BLaER1 (cell line): Measurements from ENCODE around the gene NFIC.

Experiments
- H3K27ac ChIP-seq: shearing (Covaris generic); formaldehyde crosslinking; 2 replicates; pipeline ENCODE4 v1.8.1; 2022
- H3K27me3 ChIP-seq: shearing (Covaris generic); formaldehyde crosslinking; 2 replicates; pipeline ENCODE4 v1.8.1; 2022
- H3K36me3 ChIP-seq: shearing (Covaris generic); formaldehyde crosslinking; 2 replicates; pipeline ENCODE4 v1.8.1; 2022
- H3K4me1 ChIP-seq: shearing (Covaris generic); formaldehyde crosslinking; 2 replicates; pipeline ENCODE4 v1.8.1; 2022
- H3K4me2 ChIP-seq: shearing (Covaris generic); formaldehyde crosslinking; 2 replicates; pipeline ENCODE4 v1.8.1; 2022
- H3K4me3 ChIP-seq: shearing (Covaris generic); formaldehyde crosslinking; 2 replicates; pipeline ENCODE4 v1.8.1; 2022
- H3K9ac ChIP-seq: shearing (Covaris generic); formaldehyde crosslinking; 2 replicates; pipeline ENCODE4 v1.8.1; 2022
- H3K9me3 ChIP-seq: shearing (Covaris generic); formaldehyde crosslinking; 2 replicates; pipeline ENCODE4 v1.8.1; 2022
- H4K20me1 ChIP-seq: shearing (Covaris generic); formaldehyde crosslinking; 2 replicates; pipeline ENCODE4 v1.8.1; 2022
- Cebpa-rat ChIP-seq: shearing (Covaris generic); IDR thresholded peaks from 2 replicates; pipeline ENCODE4 v1.8.1; 2022

NFIC gene

GRCh38 chr19:3365836-3366752, at the start of gene NFIC:
Gene NFIC (plus strand): TSS chr19:3366583. CDS start chr19:3366637, 54 bp downstream.
- H3K27me3 ChIP-seq = no peaks in the 10 kb centered on the region
- H3K9ac ChIP-seq = peak within 1 kb of the TSS; percentile 90
- H3K27ac ChIP-seq = peak within 1 kb of the TSS; percentile 95
- peak within 1 kb of the TSS; percentile 96 for H3K4me2 ChIP-seq
- TF ChIP-seq Cebpa-rat = peak; percentile 45; the same call in 1 of the 2 replicates
- H4K20me1 ChIP-seq = peaks cover 74% of the 10 kb centered on the region
- no peaks in the 10 kb centered on the region for H3K9me3 ChIP-seq
- H3K4me3 ChIP-seq = peak within 1 kb of the TSS; percentile 74
- no peaks in the 10 kb centered on the region for H3K36me3 ChIP-seq
- peaks cover 82% of the 10 kb centered on the region for H3K4me1 ChIP-seq

GRCh38 chr19:3316659-3317207, 49.6 kb upstream of the NFIC start:
- no peak overlapping the region for H3K4me3 ChIP-seq
- H3K9me3 ChIP-seq = no peaks in the 10 kb centered on the region
- TF ChIP-seq Cebpa-rat = no peak
- no peaks in the 10 kb centered on the region for H3K36me3 ChIP-seq
- H3K4me2 ChIP-seq = no peak overlapping the region
- H3K4me1 ChIP-seq = no peaks in the 10 kb centered on the region
- no peak overlapping the region for H3K9ac ChIP-seq
- H3K27ac ChIP-seq = no peak overlapping the region
- H4K20me1 ChIP-seq = no peaks in the 10 kb centered on the region; the same call in 1 of the 2 replicates
- H3K27me3 ChIP-seq = peaks cover 10% of the 10 kb centered on the region; the same call in 1 of the 2 replicates

- no peak for TF ChIP-seq Cebpa-rat
- Histone ChIP-seq H3K4me1 (peaks cover 5% of the 10 kb centered on the region; the same call in 1 of the 2 replicates), H3K4me2 (no peak overlapping the region), H3K36me3 (no peaks in the 10 kb centered on the region), H3K27me3 (no peaks in the 10 kb centered on the region), H4K20me1 (no peaks in the 10 kb centered on the region), H3K9me3 (no peaks in the 10 kb centered on the region), H3K9ac (no peak overlapping the region), H3K27ac (no peak overlapping the region), H3K4me3 (no peak overlapping the region)
Observed at GRCh38 chr19:3319643-3320353, 46.6 kb upstream of the NFIC start.

GRCh38 chr19:3320354-3320670, 46.1 kb upstream of the NFIC start:
- no peaks in the 10 kb centered on the region for H3K9me3 ChIP-seq
- no peaks in the 10 kb centered on the region for H4K20me1 ChIP-seq
- no peaks in the 10 kb centered on the region for H3K27me3 ChIP-seq
- no peak for TF ChIP-seq Cebpa-rat
- no peak overlapping the region for H3K27ac ChIP-seq
- peaks cover 5% of the 10 kb centered on the region; the same call in 1 of the 2 replicates for H3K4me1 ChIP-seq
- no peak overlapping the region for H3K4me2 ChIP-seq
- no peak overlapping the region for H3K4me3 ChIP-seq
- H3K36me3 ChIP-seq = no peaks in the 10 kb centered on the region
- no peak overlapping the region for H3K9ac ChIP-seq

GRCh38 chr19:3320853-3321252, 45.5 kb upstream of the NFIC start:
- Histone ChIP-seq H3K9me3 (no peaks in the 10 kb centered on the region), H3K36me3 (no peaks in the 10 kb centered on the region), H3K4me3 (no peak overlapping the region), H4K20me1 (no peaks in the 10 kb centered on the region), H3K4me2 (no peak overlapping the region), H3K27me3 (no peaks in the 10 kb centered on the region), H3K27ac (no peak overlapping the region), H3K4me1 (peaks cover 5% of the 10 kb centered on the region; the same call in 1 of the 2 replicates), H3K9ac (no peak overlapping the region)
- no peak for TF ChIP-seq Cebpa-rat

GRCh38 chr19:3321696-3322095, 44.7 kb upstream of the NFIC start:
- H3K9ac ChIP-seq = no peak overlapping the region
- no peaks in the 10 kb centered on the region for H3K27me3 ChIP-seq
- H3K36me3 ChIP-seq = no peaks in the 10 kb centered on the region
- no peak for TF ChIP-seq Cebpa-rat
- no peak overlapping the region for H3K4me3 ChIP-seq
- no peaks in the 10 kb centered on the region for H3K9me3 ChIP-seq
- H3K4me1 ChIP-seq = peaks cover 5% of the 10 kb centered on the region; the same call in 1 of the 2 replicates
- H3K27ac ChIP-seq = no peak overlapping the region
- H3K4me2 ChIP-seq = no peak overlapping the region
- H4K20me1 ChIP-seq = no peaks in the 10 kb centered on the region

GRCh38 chr19:3322199-3322978, 44.0 kb upstream of the NFIC start:
- H3K9me3 ChIP-seq = no peaks in the 10 kb centered on the region
- H3K9ac ChIP-seq = no peak overlapping the region
- H4K20me1 ChIP-seq = no peaks in the 10 kb centered on the region
- H3K36me3 ChIP-seq = no peaks in the 10 kb centered on the region
- H3K27ac ChIP-seq = no peak overlapping the region
- H3K4me3 ChIP-seq = no peak overlapping the region
- TF ChIP-seq Cebpa-rat = no peak
- H3K4me1 ChIP-seq = peaks cover 5% of the 10 kb centered on the region; the same call in 1 of the 2 replicates
- H3K27me3 ChIP-seq = no peaks in the 10 kb centered on the region
- H3K4me2 ChIP-seq = no peak overlapping the region

- Histone ChIP-seq H4K20me1 (no peaks in the 10 kb centered on the region), H3K4me2 (peak overlapping the region; percentile 14; the same call in 1 of the 2 replicates), H3K36me3 (no peaks in the 10 kb centered on the region), H3K9ac (no peak overlapping the region), H3K4me1 (peaks cover 5% of the 10 kb centered on the region; the same call in 1 of the 2 replicates), H3K4me3 (no peak overlapping the region), H3K9me3 (no peaks in the 10 kb centered on the region), H3K27ac (no peak overlapping the region), H3K27me3 (no peaks in the 10 kb centered on the region)
- no peak for TF ChIP-seq Cebpa-rat
Observed at GRCh38 chr19:3323026-3323425, 43.4 kb upstream of the NFIC start.

- Histone ChIP-seq H3K9ac (no peak overlapping the region), H3K27me3 (no peaks in the 10 kb centered on the region), H3K36me3 (no peaks in the 10 kb centered on the region), H3K4me2 (no peak overlapping the region), H3K27ac (no peak overlapping the region), H3K9me3 (no peaks in the 10 kb centered on the region), H4K20me1 (no peaks in the 10 kb centered on the region), H3K4me1 (peaks cover 5% of the 10 kb centered on the region; the same call in 1 of the 2 replicates), H3K4me3 (no peak overlapping the region)
- TF ChIP-seq Cebpa-rat = no peak
Observed at GRCh38 chr19:3323658-3324057, 42.7 kb upstream of the NFIC start.
